Uterus (tissue), 2 donors: ENCODE results near the gene NOX3.

Source experiments
- POLR2A ChIP-seq, 2 donors: fragments of 450-650 bp; IDR thresholded peaks; one replicate each; pipeline ENCODE4 v1.6.1; 2016; ENCODE audit warnings: antibody characterized with exemption in 2 of 2, mild to moderate bottlenecking in 1 of 2, moderate library complexity in 1 of 2
- TF ChIP-seq, protein P1 (sequence below), 4 experiments: fragments of 200-600 bp in 2 of 4; fragments of 450-650 bp in 2 of 4; sonication (generic) in 2 of 4; IDR thresholded peaks; one replicate each; pipeline ENCODE4 v1.5.1; 2016 to 2019; ENCODE audit warnings: antibody characterized with exemption in 4 of 4, mild to moderate bottlenecking in 2 of 4, moderate library complexity in 1 of 4

- TF ChIP-seq POLR2A (IDR thresholded peaks at IDR 0.05): no peak
- TF ChIP-seq, protein P1, sequence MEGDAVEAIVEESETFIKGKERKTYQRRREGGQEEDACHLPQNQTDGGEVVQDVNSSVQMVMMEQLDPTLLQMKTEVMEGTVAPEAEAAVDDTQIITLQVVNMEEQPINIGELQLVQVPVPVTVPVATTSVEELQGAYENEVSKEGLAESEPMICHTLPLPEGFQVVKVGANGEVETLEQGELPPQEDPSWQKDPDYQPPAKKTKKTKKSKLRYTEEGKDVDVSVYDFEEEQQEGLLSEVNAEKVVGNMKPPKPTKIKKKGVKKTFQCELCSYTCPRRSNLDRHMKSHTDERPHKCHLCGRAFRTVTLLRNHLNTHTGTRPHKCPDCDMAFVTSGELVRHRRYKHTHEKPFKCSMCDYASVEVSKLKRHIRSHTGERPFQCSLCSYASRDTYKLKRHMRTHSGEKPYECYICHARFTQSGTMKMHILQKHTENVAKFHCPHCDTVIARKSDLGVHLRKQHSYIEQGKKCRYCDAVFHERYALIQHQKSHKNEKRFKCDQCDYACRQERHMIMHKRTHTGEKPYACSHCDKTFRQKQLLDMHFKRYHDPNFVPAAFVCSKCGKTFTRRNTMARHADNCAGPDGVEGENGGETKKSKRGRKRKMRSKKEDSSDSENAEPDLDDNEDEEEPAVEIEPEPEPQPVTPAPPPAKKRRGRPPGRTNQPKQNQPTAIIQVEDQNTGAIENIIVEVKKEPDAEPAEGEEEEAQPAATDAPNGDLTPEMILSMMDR (IDR thresholded peaks at IDR 0.05): no peak
Observed at GRCh38 chr6:155417454-155417853, 38.2 kb downstream of the NOX3 start.
